Activated CD8-positive, alpha-beta memory T cell treated with anti-CD3 and anti-CD28 coated beads, Interleukin-2, amount 50 U/mL, for 4 hours (primary cell): ENCODE results near the gene PRC1.
A peak's percentile ranks its signal among the peaks of the same experiment; 100 is the strongest.
"Not testable (repeated sequence)": the region's sequence is repeated elsewhere in the genome, so short reads cannot be mapped to it uniquely, and the experiment has no call there.

ENCODE experiments used
- DNase-seq: peaks from one replicate; pipeline ENCODE4 v3.0.0-alpha.2; 2020

Gene PRC1, protein sequence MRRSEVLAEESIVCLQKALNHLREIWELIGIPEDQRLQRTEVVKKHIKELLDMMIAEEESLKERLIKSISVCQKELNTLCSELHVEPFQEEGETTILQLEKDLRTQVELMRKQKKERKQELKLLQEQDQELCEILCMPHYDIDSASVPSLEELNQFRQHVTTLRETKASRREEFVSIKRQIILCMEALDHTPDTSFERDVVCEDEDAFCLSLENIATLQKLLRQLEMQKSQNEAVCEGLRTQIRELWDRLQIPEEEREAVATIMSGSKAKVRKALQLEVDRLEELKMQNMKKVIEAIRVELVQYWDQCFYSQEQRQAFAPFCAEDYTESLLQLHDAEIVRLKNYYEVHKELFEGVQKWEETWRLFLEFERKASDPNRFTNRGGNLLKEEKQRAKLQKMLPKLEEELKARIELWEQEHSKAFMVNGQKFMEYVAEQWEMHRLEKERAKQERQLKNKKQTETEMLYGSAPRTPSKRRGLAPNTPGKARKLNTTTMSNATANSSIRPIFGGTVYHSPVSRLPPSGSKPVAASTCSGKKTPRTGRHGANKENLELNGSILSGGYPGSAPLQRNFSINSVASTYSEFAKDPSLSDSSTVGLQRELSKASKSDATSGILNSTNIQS

DNA sequence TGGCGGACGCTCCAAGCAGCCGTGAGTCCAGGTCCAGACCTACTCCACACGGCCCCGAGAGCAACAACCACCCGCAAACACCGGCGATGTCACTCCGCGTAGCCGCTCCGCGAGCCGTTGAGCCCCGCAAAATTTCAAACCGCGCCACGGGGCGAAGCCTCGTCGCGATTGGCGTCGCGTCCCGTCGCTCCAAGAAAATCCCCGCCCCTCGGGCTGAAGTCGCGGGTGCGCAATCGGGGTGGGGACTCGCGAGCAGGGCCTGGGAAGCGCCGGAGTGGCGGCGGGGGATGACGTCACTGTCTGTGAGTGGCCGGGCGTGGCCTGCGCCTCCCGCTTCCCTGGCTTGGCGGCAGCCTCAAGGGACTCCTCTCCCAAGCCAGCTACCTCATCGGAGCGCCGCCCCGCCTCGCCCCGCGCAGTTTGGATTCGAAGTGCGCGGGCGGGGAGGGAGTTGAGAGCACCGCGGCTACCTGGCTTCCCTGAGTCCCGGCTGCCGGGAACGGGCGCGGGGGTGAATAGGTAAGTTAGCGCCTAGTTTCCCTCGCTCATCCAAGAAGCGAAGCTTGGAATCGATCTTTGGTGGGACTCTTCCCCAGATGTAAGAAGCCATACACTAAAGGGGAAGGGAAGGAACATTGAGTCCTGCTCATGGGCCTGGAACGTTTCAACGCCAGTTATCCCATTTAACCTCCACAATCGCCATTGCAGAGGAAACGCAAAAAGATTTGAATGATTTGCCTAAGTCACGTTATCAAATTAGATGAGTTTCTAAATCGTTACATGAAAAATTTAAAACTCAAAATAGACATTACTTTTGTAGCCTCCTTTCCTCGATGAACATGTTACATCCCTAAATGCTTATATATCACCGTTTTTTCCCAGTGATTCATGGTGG, at the start of gene PRC1:
PRC1 (minus strand) TSS at position 119 of the 895 bp plus-strand sequence; CDS start at position 1, 118 bp downstream.
- DNase-seq, result peak; percentile 97

DNA sequence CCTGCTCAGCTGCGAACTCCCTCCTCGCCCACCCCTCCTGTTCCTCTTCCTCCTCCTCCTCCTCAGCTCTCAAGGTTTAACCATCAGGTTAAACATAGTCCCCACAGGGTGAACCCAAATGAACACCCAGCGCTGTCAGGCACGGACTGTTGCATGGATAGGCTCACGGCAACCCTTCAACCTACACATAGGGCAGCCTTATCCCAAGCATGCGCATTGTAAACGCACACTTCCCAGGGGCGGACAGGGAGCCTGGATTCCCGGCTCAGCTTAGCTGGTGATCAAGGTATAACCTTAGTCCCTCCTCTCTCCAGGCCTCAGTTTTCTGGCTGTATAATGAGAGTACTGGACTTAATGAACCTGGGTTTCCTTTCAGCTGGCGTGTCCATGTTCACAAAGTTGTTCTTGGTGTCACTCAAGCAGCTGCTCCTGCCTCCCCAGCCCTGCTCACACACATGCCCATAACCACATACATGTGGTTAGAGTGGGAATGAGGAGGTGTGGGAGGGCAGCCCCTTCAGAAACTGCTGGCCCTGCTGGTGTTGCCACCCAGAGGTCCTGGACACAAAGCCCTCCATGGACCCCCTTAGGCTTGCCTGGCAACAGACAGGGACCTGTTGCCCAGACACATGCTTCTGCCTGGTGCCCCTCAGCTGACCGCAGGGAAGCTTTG, 49.0 kb upstream of the PRC1 start:
- DNase-seq, result no peak

DNA sequence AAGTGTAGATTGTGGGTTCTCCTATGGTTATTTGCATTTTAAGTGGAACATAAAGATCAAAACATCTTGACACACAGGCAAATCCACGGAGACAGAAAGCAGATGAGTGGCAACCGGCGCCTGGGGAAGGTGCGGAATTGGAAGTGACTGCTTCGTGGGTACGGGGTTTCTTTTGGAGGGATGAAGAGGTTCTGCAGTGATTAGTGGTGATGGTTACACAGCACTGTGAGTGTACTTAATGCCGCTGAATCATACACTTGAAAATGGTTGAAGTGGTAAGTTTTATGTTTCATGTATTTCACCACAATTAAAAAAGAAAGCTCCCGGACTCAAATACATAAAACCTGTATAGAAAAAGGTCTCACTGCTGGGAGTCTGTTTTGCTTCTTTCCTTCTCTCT, 46.5 kb upstream of the PRC1 start:
- DNase-seq, result no peak

DNA sequence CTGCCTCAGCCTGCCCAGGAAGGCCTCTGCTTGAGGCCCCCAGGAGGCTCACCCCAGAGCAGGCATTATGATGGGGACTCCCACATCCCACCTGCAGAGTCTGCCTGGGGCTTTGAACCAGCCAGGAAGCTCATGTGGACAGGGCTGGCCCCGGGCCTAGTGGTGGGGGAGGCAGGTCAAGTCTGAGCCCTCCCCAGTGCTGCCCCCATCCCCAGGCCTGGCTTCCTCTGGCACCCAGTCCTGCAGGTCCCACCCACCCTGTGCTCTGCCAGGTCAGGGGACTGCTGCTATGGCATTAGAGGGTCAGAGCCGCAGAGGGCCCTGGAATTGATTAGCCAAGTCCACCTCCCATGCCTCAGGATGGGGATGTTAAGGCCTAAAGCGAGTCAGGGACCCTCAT, 45.7 kb upstream of the PRC1 start:
- no peak for DNase-seq

DNA sequence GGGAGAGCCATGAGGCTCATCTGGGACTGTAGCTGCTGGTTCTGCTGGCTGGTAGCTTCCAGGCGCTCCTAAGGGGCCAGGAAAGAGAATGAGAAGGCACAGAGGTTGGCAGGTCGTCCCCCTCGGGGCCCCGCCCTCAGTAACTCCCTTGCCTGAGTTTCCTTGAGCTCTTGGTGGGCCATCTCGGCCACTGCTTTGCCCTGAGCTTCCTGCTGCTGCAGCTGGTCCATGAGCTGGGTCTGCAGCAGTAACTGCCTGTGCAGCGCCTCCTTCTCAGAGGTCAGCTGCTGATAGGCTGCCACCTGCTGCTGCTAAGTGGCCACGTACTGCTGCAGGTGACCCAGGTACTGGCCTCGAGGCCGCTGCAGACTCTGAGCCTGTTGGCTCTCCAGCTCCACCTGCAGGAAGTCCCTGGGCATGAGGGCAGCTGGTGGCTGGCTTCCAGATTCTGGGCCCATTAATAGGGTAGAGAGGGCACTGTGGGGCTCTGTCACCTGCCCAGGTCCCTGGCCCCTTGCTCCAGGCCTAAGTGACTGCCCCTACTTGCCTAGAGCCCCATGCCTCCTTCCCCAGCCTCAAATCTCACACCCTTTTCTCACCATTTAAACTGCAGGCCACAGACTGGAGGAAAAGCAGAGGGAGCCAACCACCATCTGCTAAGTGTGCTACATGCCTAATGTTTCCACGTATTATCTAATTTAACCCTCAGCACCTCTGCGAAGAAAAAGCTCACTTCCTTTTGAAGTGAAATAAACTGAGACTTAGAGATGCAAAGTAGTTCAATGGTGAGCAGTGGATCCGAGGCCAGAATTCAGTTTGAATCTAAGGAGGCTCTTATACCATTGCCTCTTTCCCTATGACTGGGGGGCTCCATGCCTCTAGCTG, 38.8 kb upstream of the PRC1 start:
- peak; percentile 56 for DNase-seq

DNA sequence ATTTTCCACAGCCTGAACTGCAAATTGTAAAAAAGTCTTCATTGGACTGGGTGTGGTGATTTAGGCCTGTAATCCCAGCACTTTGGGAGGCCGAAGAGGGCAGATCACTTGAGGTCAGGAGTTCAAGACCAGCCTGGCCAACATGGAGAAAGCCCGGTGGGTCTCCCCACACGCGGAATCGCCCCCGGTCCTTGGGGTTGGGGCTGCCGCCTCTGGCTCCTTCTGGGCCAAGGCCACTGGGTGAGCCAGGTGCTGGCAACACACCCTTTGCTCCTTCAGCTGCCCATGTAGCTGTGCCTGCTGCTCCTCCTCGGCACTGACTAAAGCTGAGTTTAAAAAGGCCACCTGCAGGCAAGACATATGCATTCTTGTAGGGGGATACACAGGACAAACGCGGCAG, 37.5 kb upstream of the PRC1 start:
- no peak for DNase-seq

DNA sequence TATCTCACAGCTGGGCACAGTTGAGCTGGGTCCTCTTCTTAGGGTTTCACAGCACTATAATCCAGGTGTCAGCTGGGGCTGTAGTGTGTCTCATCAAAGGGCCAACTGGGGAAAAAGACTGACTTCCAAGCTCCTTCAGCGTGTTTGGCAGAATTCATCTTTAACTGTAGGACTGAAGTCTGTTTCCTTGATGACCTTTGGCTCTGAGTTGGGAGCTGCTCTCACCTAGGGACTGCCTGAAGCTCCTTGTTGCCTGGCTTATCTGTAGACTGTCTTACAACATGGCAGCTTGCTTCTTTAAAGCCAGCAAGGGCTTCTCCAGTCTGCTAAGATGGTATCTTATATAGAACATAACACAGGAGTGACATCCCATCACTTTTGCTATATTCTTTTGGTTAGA, 33.3 kb upstream of the PRC1 start:
- no peak for DNase-seq

DNA sequence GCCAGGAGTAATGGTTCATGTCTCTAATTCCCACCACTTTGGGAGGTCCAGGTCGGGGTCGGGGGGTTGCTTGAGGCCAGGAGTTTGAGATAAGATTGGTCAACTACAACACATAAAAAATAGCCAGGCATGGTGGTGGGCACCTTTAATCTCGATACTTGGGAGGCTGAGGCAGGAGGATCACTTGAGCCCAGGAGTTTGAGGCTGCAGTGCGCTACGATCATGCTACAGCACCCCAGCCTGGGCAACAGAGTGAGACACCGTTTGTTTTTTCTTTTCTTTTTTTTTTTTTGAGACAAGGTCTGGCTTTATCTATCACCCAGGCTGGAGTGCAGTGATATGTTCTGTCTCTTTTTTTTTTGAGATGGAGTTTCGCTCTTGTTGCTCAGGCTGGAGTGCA, 29.4 kb upstream of the PRC1 start:
- DNase-seq, result no peak

DNA sequence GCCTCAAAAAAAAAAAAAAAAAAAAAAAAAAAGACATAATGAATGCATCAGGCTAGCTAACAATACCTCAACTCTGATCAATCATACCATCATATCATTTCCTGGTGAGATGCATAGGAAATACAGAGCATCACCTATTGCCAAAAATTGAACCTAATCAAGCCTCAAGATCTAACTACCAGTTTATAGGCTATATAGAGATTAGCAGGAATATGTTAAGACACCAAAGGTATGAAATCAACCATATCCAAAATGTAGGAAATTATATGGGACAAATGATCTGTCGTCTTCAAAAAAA, 28.4 kb upstream of the PRC1 start:
- no peak for DNase-seq

DNA sequence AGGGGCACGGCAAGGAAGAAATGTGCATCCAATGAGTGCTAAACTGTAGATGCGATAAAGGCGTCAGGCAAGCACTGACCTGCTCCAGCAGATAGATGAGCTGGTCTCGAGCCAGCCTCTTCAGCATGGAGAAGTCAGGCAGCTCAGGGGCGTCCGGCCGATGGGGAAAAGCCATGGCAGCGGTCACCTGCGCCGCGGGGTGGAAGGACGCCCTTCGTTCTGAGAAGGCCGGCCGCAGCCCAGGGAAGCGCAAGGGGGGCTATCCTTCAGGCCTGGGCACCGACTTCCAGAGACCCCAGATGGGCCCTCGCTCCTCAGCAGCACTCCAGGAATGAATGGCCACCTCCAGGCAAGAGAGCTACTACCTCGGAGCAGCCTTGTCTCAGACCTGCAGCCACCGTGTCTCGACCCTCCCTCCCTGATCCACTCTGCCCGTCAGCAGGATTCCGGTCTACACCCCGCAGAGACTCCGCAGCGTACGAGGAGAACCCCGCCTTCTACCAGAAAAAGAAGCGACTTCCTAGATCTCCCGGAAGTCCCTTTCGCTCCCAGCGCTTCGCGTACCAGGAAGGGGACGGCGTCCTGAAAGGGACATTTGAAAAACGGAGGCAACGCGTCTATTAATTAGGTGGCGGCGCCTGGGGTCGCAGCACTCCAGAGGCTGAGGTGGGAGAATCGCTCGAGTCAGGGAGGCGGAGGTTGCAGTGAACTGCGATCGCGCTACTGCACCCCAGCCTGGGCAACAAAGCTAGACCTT, 27.9 kb upstream of the PRC1 start, which contains the start of gene VPS33B:
VPS33B (minus strand) TSS at position 520 of the 757 bp plus-strand sequence; CDS start at position 175, 345 bp downstream.
- peak; percentile 75 for DNase-seq

DNA sequence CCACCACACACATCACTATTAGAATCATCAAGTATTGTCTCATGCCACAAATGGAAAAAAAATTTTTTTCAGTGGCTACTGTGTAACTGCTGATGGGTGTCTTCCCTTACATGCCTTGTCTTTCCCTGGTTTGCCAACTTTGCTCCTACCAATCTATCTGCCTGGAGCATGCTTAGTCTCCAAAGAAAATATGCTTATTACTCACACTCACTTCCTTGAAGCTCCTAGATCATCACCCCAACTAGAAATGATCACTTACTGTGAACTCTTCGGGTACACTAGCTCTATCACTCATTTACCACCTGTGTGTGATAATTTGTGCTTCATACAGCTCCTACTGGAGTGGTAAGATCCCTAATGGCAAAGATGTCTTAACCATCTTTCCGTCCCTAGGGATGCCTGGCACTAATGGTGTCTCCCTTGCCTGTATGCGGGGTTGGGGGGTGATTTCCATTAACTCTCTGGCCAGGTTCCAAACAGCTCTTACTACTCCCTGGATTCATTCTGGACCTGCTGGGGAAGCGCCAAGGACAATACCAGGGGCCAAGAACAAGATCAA, 27.3 kb upstream of the PRC1 start:
- DNase-seq, result no peak

DNA sequence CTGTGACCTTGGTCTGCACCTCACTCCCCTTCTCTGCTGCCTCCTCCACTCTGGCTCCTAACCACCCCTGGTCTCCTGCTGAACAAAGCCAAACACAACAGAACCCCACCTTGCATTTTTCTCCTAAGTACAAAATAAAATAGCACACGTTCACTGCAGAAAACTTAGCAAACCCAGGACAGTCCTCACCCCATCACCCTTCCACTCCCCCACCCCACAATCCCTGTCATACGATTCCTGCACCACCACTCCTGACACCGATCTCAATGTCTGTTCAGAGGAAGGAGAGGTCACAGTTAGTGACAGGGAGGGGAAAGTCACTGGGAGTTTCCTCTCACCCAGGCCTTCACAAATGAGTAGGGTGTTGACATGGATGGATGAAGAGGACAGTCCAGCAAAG, 23.8 kb upstream of the PRC1 start:
- no peak for DNase-seq

DNA sequence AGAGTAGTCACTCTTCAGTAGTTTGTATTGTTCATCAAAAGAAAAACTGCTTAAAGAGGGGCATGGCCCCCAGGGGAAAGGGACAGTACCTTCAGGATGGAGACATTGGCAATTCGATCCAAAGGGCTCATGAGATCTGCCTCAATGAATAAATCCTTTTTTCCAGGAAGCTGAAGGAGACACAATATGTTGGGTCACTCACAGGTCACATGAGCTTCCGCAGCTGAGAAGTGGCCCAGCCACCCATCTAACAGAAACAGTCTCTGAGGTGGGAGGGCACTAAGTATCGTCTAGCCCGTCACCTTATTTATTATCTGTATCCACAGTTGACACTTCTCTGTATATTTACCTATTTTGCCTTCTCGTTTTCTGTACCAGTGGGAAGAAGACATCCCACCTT, 23.4 kb upstream of the PRC1 start:
- no peak for DNase-seq

DNA sequence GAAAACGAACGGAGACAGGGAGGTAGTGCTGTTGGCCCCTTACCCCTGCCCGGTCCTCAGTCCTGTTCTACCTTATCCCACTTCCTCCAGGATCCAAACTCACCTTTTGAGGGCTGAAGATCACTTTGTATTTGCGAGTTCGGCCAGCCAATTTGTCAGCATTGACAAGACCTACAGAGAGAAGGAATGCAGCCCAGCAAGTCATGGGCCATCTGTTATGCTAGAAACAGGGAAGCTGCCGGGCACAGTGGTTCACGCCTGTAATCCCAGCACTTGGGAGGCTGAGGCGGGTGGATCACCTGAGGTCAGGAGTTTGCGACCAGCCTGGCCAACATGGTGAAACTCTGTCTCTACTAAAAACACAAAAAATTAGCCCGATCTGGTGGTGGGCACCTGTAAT, 19.4 kb upstream of the PRC1 start:
- DNase-seq, result not testable (repeated sequence)

DNA sequence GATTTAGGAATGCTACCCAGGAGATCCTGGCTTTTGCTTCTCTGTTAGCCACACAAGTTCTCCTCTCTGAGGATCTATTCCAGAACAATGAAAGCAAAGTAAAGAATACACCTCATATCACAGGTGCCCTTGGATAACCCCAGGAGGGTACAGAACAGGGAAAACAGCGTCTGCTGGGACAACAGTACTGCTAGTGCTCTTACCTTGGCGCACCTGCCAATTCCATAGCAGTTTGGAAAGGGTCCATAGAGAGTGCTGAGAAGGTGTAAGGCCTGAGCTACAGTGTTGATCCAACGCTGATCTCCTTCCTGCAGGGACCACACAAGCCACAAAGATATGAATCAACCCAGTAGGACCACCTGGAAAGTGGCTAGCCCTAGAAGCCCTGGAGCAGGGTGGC, 12.9 kb upstream of the PRC1 start:
- no peak for DNase-seq

DNA sequence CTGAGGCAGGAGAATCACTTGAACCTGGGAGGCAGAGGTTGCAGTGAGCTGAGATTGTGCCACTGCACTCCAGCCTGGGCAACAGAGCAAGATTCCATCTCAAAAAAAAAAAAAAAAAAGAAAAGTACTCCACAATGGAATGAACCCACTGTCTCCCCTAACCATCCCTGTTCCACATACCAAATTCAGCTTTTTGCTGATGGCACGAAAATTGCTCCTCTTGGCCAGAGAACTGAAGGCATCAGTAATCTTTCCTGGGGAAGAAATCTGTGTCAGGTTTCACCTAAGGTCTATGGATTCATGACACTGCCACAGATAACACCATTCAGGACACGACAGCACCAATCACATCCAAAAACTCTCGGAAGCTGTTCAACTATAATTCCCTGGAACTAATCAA, 6.9 kb upstream of the PRC1 start:
- DNase-seq, result no peak

DNA sequence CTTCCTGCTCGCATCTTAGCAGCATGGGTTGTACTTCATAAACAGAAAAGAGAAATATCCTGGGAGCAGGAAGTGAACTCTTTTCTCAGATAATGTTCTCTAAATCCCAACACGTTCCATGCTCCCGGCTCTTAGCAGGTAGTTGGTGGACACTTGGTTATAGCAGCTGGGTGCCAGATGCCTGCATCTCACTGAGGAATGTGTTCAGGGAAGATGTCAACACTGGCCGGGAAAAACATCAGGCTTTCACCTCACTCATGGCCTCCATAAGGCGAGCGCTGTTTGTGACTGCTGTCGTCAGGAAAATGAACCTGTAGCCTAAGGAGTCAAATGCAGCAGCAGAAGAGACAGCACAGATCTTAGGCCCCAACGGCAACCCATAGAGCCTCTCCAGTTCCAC, 4.4 kb upstream of the PRC1 start:
- no peak for DNase-seq

DNA sequence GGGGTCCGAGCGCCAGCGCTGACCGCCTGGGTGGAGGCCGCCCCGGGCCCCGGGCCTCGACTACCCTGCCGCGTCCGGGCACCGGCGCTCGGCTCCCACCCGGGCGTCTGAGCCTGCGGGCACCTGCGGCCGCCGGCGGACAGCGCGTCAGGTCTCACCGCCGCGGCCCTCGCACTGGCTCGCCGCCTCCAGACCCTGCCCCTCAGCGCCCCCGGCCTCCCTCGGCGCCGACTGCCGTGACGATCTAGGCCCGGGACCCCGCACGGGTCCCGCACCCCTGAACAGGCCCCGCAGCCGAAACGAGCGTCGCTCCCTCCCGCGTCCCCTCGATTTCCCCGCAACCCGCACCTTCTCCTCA, 297 bp downstream of the PRC1 start:
- DNase-seq, result peak; percentile 17

DNA sequence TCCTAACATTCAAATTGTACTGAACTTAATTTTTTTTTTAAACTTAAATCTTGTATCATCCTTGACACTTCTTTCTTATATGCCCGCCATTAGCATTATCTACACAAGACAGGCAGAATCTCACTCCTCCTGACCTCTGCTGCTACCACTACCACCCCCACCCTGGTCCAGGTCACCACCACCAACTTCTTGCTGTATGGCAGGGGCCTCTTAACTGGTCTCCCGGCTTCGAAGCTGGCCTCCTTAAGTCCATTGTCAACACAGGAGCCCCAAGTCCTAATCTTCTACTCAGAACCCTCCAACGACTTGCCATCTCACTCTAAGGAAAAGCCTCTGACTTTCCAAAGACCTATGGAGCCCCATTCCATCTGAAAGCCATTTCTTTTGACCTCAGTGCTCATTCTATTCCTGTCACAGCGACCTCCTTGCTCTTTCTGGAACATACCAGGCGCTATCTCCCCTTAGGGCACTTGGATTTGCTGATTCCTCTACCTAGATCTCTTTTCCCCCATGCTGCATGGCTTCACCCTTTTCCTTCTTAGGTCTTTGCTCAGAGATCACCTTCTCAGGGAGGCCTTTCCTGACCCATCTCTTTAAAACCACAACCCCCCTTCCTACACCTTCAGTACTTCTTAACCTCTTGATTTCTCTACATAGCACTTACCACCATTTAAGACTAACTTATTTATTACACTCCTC, 2.6 kb downstream of the PRC1 start:
- DNase-seq, result no peak

DNA sequence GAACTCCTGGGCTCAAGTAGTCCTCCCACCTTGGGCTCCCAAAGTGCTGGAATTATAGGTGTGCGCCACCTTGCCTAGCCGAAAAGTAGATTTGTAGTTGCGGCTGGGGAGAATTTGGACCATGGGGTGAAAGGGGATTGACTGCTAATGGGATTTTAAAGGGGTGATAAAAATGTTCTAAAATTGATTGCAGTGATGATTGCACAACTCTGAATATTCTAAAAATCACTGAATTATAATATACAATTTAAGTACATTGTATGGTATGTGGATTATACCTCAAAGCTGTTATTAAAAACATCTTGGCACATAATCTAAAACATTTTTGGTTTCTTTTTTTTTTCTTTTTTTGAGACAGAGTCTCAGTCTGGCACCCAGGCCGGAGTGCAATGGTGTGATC, 3.9 kb downstream of the PRC1 start:
- DNase-seq, result no peak
